Activated naive CD8-positive, alpha-beta T cell treated with anti-CD3 and anti-CD28 coated beads, Interleukin-2, amount 50 U/mL, for 16 hours (primary cell): ENCODE results near the gene NANS.
"Not testable (repeated sequence)": the region's sequence is repeated elsewhere in the genome, so short reads cannot be mapped to it uniquely, and the experiment has no call there.

Experiments
- DNase-seq: peaks from one replicate; pipeline ENCODE4 v3.0.0-alpha.2; 2020; ENCODE audit warnings: low read depth, low spot score

The NANS gene

GRCh38 chr9:98056269-98057137 lies at the start of gene NANS:
Gene NANS, plus strand, starts transcription at chr9:98056732. Its CDS starts 77 bp downstream, at chr9:98056809.
- peak; percentile 80 for DNase-seq

- DNase-seq, result no peak
Observed at GRCh38 chr9:98007251-98007928, 49.1 kb upstream of the NANS start.

DNA sequence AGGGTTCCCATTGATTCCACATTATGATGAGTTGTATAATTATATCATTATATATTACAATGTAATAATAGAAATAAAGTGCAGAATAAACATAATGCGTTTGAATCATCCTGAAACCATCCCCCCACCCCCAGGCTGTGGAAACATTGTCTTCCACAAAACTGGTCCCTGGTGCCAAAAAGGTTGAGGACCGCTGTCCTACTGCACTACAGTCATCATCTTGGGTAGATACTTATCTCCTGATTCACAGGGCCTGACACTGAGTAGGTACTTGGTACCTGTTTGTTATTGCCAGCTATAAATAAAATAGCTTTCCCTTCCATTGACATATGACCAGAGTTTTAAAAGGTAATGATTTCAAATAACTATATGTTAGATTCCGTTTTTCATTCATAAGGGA lies 47.8 kb upstream of the NANS start:
- no peak for DNase-seq

- no peak for DNase-seq
Observed at GRCh38 chr9:98009437-98009836, 47.1 kb upstream of the NANS start.

GRCh38 chr9:98009936-98010335 lies 46.6 kb upstream of the NANS start:
- DNase-seq, result no peak

DNA sequence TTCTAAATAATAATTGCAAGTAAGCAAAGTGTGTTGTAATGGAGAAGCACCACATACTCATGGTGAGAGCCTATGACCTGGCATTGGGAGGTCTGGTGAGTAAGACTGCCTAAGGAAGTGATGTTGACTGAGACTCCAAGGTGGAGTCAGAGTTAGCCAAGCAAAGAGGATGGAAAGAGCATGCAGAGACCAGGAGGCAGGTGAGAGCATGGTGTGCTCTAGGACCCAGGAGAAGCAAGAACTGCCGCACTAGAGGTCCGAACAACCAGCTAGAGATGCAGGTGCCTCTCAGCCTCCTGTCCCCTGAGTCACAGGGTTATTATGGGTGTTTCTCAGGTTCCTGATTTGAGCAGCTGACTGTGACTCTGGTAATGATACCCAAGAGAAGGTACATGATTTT lies 46.1 kb upstream of the NANS start:
- no peak for DNase-seq

DNA sequence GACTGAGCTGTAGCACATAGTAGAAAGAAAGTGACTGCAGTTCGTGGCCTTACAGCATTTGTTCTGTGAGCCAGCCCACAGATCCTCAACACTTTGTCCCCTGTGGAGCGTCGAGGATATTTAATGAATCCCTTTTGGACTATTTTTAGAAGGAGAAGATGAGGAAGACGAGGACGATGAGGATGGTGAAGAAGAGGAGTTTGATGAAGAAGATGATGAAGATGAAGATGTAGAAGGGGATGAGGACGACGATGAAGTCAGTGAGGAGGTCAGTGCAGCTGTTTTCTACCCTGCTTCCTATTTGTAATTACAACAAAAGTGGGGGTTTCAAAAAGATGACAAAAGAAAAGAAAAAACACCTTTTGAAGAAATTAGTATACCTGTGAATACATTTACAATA lies 45.4 kb upstream of the NANS start:
- no peak for DNase-seq

- no peak for DNase-seq
Observed at GRCh38 chr9:98016137-98016680, 40.3 kb upstream of the NANS start.

GRCh38 chr9:98017306-98017705 lies 39.2 kb upstream of the NANS start:
- no peak for DNase-seq

DNA sequence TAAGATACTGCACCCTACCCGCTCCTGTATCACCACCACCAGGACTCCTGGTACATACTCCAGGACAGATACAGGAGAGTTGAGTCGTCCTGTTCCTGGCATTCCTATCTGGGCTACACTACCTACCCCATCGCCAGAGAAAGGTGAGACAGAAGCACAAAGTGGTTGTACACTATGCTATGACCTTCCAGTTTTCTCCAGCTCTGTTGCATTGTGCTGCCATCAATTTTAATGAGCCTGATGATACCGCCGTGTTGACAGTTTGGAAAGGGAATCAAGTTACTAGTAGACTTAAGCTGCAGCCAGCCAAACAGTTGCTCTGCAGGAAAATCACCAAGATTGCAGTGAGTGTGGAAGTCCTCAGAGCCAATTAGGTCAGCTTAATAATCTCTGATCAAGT lies 38.2 kb upstream of the NANS start:
- no peak for DNase-seq

DNA sequence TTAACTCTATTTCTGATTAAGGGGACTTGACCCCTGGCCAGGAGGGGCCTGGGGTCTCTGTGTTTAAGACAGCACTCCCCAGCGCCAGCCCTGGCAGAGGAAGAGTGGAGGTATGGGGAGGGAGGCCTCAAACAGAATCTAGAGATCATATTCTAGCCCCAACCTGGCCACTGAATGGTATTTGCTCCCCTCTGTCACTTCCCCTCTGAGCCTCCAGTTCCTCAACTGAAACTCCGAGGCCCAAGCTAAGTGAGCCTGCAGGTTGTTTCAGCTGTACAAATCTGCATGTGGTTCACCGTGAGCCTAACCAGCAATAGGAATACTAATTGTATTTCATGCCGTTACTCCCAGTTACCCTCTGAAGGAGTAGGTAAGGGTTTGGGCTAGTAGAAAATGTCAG lies 37.4 kb upstream of the NANS start:
- DNase-seq, result no peak

GRCh38 chr9:98019869-98020268 lies 36.7 kb upstream of the NANS start:
- not testable (repeated sequence) for DNase-seq

DNA sequence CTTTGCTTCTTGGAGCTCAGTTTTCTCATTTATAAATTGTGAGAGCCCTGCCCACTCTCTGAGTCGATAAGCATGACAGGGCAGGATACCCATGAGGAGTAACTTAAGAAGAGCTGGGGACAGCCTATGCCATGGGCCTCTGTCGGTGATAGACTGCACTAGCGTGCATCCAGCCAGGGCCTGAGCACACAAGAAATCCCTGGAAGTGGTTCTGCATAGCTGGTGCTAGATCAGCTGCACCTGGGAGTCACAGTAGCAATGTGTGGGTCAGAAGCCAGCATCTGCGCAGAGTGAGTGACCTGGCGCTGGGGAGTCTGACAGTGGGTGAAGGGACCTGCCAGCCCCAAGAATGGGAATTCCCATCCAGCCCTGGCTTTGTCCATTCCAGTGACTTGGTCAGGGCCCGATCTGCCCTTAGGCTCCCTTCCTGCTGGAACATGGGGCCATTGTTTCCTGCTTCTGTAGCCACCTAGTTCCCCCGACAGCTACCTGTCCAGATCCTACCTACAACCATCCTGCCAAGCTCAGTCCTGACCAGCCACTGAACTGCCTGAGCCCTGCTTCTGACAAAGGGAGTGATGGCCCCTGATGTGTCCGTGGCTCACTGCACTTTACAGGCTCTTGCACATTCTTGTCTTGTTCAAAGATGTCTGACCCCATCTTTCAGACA lies 35.9 kb upstream of the NANS start:
- DNase-seq, result no peak

DNA sequence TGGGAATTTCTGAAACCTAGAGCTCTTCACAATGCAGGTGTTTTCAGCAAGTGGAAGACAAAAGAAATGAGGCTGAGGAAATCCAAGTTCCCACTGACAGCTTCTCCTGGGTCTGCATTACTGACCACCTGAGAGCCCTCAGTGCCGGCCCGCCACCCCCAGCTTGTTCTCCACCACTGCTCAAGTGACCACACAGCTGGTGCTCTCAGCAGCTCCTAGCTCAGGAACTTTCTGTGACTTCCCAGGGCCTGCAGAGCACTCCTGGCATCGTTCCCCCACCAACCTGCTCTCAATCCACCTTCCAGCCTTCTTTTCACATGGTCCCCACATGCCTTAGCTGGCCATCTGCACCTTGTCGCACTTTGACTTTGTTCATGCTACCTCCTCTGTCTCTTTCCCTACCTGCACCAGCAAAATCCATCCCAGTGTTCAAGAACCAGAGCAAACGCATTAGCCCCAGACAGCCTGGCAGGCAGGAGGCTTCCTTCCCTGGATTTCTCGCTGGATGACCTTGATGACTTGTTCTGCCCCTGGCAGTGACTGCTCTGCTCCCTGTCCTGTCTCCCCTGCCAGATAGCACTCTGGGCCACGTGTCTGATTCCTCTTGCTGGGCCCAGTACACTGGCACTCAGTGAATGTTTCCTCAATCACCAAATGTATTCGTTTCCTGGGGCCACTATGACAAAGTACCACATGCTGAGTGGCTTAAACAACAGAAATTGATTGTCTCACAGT lies 35.1 kb upstream of the NANS start:
- DNase-seq, result no peak

GRCh38 chr9:98022447-98022846 lies 34.1 kb upstream of the NANS start:
- no peak for DNase-seq

- no peak for DNase-seq
Observed at GRCh38 chr9:98024702-98025101, 31.8 kb upstream of the NANS start.

- no peak for DNase-seq
Observed at GRCh38 chr9:98031169-98031568, 25.4 kb upstream of the NANS start.

DNA sequence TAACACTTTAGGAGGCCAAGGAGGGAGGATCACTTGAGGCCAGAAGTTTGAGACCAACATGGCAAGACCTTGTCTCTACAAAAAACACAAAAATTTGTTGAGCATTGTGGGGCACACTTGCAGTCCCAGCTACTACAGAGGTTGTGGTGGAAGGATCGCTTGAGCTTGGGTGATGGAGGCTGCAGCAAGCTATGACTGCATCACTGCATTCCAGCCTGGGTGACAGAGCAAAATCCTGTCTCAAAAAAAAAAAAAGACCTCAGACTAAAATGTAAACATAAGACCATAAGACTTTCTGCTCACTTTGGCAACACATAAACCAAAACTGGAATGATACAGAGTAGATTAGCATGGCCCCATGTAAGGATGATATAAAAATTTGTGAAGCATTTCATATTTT lies 24.6 kb upstream of the NANS start:
- no peak for DNase-seq

DNA sequence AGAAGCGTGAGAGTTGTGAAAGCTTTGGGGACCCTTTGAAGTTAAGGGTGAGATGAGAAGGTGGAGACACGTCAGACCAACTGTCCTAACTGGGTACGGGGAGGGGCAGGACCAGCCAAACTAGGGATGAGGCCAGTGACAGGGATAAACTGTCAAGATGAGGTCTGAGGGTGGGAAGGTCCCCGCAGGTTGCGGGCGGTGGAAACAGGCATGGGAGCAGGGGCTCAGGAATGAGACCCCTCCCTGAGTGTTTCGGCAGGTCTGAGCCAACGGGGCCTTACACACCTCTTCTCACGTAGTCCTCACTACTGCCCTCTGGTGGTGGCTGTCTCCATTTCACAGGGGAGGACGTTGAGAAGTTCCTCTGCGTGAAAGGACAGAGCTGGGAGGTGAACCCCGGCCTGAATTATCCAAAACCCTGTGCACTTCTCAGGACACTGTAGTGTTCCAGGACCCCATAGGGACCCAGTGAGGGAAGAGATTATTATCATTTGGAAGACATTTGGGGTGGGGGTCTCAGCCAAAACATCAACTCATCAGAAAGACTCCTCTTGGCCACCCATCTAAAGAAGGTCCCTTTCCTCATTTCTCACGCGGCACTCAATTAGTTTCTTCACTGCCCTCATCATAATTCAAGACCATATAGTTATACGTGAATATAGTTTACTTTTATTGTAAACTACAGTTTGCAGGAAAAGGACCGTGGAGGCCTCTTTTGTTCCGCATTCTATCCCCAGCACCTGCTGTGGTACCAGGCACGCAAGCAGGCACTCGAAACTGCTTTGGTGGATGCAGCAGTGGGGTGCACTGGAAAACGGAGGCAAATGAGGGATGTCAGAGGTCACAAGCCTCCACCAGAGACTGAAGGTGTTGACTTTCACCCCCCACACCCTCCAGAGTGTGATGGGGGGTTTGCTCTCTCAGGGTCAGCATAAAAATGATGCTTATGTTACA lies 21.7 kb upstream of the NANS start:
- peak; percentile 89 for DNase-seq

- no peak for DNase-seq
Observed at GRCh38 chr9:98037357-98037756, 19.2 kb upstream of the NANS start.
